ENCODE measurements around the gene SLC9B1. TPM values are rescaled to one million over a fixed set of nuclear protein-coding genes. Genes with fewer than 3 reads are reported as not detected.

Gene SLC9B1, protein sequence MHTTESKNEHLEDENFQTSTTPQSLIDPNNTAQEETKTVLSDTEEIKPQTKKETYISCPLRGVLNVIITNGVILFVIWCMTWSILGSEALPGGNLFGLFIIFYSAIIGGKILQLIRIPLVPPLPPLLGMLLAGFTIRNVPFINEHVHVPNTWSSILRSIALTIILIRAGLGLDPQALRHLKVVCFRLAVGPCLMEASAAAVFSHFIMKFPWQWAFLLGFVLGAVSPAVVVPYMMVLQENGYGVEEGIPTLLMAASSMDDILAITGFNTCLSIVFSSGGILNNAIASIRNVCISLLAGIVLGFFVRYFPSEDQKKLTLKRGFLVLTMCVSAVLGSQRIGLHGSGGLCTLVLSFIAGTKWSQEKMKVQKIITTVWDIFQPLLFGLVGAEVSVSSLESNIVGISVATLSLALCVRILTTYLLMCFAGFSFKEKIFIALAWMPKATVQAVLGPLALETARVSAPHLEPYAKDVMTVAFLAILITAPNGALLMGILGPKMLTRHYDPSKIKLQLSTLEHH
- total RNA-seq (2022) = not detected in 2 replicates
- percentile 21 among the genes with signal in this experiment for Bru-seq, nascent RNA
- percentile 16 among the genes with signal in this experiment for BruChase-seq, experiment 1, labeled RNA remaining after a 6-hour chase
- percentile 18 among the genes with signal in this experiment for BruChase-seq, experiment 2, labeled RNA remaining after a 2-hour chase
- long read RNA-seq, partial matches to known transcripts = 0 of 3 reads
- long read RNA-seq, other reads (novel, unspliced or antisense) = 3 of 3 reads

DNA sequence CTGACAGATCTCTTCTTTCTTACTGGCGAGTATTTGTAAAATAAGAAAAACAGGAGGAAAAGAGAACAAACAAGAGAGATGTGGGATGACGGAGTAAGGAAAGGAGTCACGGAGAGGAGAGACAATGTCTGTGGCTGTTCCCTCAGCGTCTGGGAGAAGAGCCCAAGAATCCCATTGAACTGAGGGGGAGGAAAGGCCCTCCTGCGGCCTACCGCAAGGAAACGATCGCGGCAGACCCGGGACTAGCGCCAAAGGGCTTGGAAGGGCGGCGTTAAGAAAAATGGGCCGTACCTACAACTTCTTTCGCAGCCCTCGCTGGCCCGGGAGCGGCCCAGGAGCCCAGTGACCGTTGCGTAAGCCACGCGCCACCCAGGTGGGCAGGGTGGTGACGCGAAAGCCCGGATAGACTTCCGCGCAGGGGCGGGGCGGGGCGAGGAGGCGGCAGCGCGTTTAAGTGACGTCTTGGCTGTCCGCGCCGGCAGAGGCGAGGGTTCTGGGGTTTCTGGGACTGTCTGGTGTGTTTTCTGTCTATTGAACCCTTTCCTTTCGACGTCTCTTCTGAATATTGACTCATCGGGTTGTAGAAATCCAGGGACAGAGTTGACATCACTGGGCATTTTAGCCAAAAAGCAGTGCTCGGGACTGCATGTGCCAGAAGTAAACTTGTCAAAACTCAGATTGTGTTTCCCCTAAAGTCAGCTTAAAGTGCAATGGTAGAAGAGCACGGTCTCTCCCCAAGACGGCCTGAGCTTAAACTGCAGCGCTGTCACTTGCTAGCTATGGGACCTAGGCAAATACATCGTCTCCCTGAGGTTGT is at the start of gene SLC9B1:
SLC9B1 (minus strand) TSS at position 398 of the 817 bp plus-strand sequence. CDS start 27,994 bp downstream, outside the sequence.
- no peaks in the 10 kb centered on the region for H3K9me3 Mint-ChIP-seq (ENCODE audit: low read depth, unreplicated experiment)
- CTCF ChIA-PET = interaction anchor here (0.8 kb wide), 1 partner anchor 192 kb away, joined by 4 read pairs; the partner anchor contains the start of gene UBE2D3
- no peaks in the 10 kb centered on the region for H3K27me3 Mint-ChIP-seq (ENCODE audit: unreplicated experiment)
- TF ChIP-seq, protein P1, sequence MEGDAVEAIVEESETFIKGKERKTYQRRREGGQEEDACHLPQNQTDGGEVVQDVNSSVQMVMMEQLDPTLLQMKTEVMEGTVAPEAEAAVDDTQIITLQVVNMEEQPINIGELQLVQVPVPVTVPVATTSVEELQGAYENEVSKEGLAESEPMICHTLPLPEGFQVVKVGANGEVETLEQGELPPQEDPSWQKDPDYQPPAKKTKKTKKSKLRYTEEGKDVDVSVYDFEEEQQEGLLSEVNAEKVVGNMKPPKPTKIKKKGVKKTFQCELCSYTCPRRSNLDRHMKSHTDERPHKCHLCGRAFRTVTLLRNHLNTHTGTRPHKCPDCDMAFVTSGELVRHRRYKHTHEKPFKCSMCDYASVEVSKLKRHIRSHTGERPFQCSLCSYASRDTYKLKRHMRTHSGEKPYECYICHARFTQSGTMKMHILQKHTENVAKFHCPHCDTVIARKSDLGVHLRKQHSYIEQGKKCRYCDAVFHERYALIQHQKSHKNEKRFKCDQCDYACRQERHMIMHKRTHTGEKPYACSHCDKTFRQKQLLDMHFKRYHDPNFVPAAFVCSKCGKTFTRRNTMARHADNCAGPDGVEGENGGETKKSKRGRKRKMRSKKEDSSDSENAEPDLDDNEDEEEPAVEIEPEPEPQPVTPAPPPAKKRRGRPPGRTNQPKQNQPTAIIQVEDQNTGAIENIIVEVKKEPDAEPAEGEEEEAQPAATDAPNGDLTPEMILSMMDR (IDR thresholded peaks at IDR 0.05; ENCODE audit: unreplicated experiment) = no peak
- H3K27ac Mint-ChIP-seq (ENCODE audit: unreplicated experiment) = peak within 1 kb of the TSS; percentile 91
- peak; percentile 95 for DNase-seq
- peaks cover 9% of the 10 kb centered on the region for H3K36me3 Mint-ChIP-seq (ENCODE audit: insufficient read depth, unreplicated experiment)
- H3K4me1 Mint-ChIP-seq (ENCODE audit: low read depth, unreplicated experiment) = no peaks in the 10 kb centered on the region
- intact Hi-C loops (cut with micrococcal nuclease; ENCODE audit: unreplicated experiment) = loop anchor here (5.0 kb wide), 1 partner anchor 192 kb away; the partner anchor contains the start of gene UBE2D3
- H3K4me3 Mint-ChIP-seq (ENCODE audit: low read depth, unreplicated experiment) = peak within 1 kb of the TSS; percentile 79
- TSS peak; percentile 97 for BruUV-seq (replicated peaks)

DNA sequence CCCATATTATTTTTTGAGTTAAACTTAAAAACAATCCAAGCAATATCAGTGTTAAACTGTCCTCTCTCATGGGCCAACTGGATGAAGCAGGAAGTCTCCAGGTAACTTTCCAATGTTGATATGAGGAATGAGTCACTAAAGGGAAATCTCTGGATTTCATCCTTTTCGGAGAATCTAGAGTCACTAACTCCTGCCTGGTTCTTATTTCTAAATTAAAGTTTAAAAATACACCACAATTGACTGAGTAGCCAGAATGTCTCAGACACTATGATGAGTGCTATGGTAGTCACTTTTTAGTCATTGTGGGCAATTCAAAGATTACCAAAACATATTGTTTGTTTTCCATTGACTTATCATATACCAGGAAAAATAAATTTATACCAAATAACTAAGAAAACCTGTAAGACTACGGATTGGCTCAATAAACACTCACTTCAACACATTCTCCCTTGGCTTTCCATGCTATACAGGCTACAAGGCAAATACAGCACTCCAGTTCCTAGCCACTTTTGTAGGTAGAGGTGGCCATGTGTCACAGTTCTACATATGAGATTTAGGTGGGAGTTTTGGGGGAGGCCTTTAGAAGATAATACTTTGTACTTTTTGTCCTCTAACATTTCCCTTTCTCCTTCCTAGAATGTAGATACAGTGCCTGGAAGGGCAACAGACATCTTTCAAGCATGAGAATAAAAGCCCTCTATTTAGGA is 48.5 kb upstream of the SLC9B1 start:
- Mint-ChIP-seq H3K27ac (ENCODE audit: unreplicated experiment) (no peak overlapping the region), H3K9me3 (ENCODE audit: low read depth, unreplicated experiment) (no peaks in the 10 kb centered on the region), H3K27me3 (ENCODE audit: unreplicated experiment) (no peaks in the 10 kb centered on the region), H3K4me1 (ENCODE audit: low read depth, unreplicated experiment) (peaks cover 9% of the 10 kb centered on the region), H3K36me3 (ENCODE audit: insufficient read depth, unreplicated experiment) (no peaks in the 10 kb centered on the region), H3K4me3 (ENCODE audit: low read depth, unreplicated experiment) (no peak overlapping the region)
- DNase-seq = no peak
- TF ChIP-seq, protein P1 (IDR thresholded peaks at IDR 0.05; ENCODE audit: unreplicated experiment) = no peak
- no TSS peak for BruUV-seq (replicated peaks)
- CTCF ChIA-PET = no interaction called here
- intact Hi-C loops (cut with micrococcal nuclease; ENCODE audit: unreplicated experiment) = no loop called here

DNA sequence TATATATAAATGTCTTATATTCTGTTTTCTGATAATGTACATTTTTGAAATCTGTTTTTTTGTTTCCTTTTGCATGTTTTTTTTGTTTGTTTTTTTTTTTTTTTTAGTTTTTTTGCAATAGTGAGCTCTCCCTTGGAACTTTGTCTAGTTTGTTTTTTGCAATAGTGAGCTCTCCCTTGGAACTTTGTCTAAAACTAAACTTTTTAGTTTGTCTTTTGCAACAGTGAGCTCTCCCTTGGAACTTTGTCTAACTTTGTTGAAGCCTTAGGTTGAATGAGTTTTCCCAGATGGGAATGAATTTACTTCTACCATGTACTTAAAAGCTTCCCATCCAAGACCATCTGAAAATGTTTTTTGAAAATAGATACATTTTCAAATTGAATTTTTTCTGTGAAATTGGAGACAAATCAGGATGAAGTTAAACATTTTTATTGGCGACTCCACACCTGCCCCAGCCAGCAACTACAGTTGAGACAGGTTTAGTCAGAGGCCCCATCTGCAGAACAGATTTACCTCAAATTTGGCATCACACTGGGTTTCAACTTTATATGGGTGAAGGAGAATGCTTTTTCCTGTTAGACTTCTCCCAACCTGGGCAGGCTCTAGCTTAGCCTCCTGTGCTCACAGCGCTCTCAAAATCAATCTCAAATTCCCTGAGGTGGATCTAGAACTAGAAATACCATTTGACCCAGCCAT is 41.1 kb upstream of the SLC9B1 start:
- no TSS peak for BruUV-seq (replicated peaks)
- intact Hi-C loops (cut with micrococcal nuclease; ENCODE audit: unreplicated experiment) = no loop called here
- CTCF ChIA-PET = no interaction called here
- TF ChIP-seq, protein P1 (IDR thresholded peaks at IDR 0.05; ENCODE audit: unreplicated experiment) = no peak
- no peaks in the 10 kb centered on the region for H3K36me3 Mint-ChIP-seq (ENCODE audit: insufficient read depth, unreplicated experiment)
- H3K4me3 Mint-ChIP-seq (ENCODE audit: low read depth, unreplicated experiment) = no peak overlapping the region
- no peaks in the 10 kb centered on the region for H3K27me3 Mint-ChIP-seq (ENCODE audit: unreplicated experiment)
- DNase-seq = no peak
- no peaks in the 10 kb centered on the region for H3K4me1 Mint-ChIP-seq (ENCODE audit: low read depth, unreplicated experiment)
- H3K27ac Mint-ChIP-seq (ENCODE audit: unreplicated experiment) = no peak overlapping the region
- H3K9me3 Mint-ChIP-seq (ENCODE audit: low read depth, unreplicated experiment) = no peaks in the 10 kb centered on the region

Measured in Calu3 (cell line).